GM12878 (cell line): ENCODE measurements around the gene ZSWIM6.

Experiments used
- POLR2A ChIP-seq: IDR thresholded peaks from 2 replicates; pipeline ENCODE4 v1.6.1; 2011; ENCODE audit warnings: low read depth, mild to moderate bottlenecking, low read length
- SIN3A ChIP-seq: IDR thresholded peaks from 2 replicates; pipeline ENCODE4 v1.6.1; 2012; ENCODE audit warnings: low read depth, low read length, improper control_type of control experiment

DNA sequence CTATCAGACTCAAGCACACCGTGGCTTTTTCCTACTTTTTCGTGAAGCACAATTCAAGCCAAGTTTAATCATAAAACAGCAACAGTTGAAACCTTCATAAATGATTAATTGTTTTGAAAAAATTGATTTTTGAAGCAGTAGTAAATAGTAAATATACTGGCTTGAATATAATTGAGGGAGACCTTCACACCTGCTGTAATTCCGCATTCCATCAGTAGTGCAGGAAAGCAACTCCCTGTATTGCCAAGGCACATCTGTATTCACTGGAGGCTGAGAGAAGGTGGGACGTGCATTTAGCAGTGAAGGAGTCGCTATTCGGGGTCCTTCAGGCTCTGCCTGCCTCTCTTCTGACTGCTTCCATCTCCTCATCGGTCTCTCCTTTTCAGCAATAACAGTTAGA is 203.8 kb downstream of the ZSWIM6 start:
- TF ChIP-seq POLR2A (no peak), SIN3A (no peak)
